GM12874 (cell line): ENCODE results near the gene CHDH.

Experiments
- TF ChIP-seq, protein P1 (sequence below): IDR thresholded peaks from 2 replicates; pipeline ENCODE4 v1.5.1; 2011; ENCODE audit warnings: low read depth, mild to moderate bottlenecking, control low read depth, low read length, moderate library complexity; ENCODE audit not compliant: insufficient read depth

CHDH gene

DNA sequence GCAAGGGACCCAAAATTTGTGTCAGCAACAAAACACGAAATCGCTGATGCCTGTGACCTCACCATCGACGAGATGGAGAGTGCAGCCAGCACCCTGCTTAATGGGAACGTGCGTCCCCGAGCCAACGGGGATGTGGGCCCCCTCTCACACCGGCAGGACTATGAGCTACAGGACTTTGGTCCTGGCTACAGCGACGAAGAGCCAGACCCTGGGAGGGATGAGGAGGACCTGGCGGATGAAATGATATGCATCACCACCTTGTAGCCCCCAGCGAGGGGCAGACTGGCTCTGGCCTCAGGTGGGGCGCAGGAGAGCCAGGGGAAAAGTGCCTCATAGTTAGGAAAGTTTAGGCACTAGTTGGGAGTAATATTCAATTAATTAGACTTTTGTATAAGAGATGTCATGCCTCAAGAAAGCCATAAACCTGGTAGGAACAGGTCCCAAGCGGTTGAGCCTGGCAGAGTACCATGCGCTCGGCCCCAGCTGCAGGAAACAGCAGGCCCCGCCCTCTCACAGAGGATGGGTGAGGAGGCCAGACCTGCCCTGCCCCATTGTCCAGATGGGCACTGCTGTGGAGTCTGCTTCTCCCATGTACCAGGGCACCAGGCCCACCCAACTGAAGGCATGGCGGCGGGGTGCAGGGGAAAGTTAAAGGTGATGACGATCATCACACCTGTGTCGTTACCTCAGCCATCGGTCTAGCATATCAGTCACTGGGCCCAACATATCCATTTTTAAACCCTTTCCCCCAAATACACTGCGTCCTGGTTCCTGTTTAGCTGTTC is 34.9 kb downstream of the CHDH start:
- TF ChIP-seq, protein P1, sequence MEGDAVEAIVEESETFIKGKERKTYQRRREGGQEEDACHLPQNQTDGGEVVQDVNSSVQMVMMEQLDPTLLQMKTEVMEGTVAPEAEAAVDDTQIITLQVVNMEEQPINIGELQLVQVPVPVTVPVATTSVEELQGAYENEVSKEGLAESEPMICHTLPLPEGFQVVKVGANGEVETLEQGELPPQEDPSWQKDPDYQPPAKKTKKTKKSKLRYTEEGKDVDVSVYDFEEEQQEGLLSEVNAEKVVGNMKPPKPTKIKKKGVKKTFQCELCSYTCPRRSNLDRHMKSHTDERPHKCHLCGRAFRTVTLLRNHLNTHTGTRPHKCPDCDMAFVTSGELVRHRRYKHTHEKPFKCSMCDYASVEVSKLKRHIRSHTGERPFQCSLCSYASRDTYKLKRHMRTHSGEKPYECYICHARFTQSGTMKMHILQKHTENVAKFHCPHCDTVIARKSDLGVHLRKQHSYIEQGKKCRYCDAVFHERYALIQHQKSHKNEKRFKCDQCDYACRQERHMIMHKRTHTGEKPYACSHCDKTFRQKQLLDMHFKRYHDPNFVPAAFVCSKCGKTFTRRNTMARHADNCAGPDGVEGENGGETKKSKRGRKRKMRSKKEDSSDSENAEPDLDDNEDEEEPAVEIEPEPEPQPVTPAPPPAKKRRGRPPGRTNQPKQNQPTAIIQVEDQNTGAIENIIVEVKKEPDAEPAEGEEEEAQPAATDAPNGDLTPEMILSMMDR, result no peak

DNA sequence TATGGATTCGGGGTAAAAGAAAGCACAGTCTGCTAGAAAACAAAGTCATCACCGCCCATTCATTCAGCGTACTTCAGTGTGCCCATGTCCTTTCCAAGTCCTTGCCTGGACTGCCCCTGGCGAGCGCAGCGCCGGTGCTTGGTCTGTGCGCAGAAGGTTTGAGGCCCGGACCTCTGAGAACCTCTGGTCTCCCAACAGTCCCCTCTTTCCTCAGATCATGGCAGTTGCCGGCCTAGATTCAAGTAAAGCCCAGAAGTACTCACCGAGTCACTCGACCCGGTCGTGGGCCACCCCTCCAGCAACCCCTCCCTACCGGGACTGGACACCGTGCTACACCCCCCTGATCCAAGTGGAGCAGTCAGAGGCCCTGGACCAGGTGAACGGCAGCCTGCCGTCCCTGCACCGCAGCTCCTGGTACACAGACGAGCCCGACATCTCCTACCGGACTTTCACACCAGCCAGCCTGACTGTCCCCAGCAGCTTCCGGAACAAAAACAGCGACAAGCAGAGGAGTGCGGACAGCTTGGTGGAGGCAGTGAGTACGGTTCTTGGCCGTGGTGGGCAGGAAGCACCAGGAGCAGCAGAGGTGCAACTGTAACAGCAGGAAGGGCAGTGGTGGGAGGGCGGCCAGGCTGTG is 36.3 kb downstream of the CHDH start:
- TF ChIP-seq, protein P1, result no peak

DNA sequence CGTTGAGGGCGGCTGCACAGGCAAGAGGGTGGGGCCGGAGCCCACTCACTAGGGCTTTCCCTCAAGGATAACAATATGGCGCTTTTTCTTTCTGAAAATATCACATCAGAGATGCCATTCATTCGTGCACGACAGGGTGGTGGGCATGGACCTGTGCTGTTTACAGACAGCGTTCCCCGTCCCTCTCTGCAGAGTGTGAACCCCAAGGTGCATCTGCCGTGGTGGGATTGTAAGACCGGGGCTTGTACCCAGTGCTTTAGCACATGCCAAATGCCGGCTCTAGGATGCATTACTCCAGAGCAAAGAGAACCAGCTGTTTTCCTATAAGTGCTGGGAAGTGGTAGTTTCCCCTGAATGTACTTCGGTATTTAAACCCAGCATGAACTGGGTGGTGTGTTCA is 37.0 kb downstream of the CHDH start:
- TF ChIP-seq, protein P1, result no peak

DNA sequence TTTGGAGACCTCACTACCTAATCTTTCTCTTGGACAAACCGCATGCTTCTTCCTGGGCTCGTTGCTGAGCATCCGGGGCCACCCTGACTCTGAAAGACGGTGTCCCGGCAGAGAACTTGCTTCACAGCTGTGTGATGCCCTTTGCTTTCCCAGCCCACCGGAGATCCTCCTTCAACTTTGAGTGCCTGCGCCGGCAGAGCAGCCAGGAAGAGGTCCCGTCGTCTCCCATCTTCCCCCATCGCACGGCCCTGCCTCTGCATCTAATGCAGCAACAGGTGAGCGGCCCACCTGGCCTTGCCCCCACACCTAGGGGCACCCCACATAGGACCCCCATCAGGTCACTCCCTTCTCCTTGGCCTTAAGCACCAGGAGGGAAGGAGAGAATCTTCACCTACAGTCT is 37.7 kb downstream of the CHDH start:
- TF ChIP-seq, protein P1, result no peak

DNA sequence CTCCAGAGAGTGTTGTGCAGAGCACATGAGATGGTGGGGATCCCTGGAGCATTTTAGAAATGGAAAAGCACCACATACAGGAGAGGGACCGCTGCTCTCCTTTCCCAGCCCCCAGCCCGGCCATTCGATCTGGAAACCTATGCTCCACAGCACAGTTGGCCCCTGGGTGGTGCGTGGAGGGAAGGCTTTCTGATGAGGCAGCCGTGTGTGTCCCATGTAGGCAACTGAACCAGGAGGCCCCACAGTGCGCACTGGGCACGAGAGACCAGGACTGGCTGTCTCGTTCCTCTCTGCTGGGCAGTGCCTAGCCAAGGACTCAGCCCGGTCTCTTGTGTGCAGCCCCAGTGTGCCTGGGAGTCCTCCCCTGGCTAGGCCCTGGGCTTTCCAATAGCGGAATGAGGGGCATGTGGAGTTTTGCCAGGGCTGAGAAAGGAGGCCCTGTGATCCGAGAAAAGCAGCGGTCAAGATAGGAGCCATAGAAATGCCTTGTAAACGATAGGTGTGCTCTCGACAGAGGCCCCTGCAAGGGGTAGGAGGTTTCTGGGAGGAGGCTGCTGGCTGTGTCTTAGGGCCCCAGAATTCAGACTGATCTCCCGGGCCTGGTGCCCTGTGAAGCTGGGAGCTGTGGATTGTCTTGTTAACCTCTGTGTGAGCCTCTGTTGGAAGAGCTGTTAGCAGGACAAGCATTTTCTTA is 39.0 kb downstream of the CHDH start:
- TF ChIP-seq, protein P1, result no peak

DNA sequence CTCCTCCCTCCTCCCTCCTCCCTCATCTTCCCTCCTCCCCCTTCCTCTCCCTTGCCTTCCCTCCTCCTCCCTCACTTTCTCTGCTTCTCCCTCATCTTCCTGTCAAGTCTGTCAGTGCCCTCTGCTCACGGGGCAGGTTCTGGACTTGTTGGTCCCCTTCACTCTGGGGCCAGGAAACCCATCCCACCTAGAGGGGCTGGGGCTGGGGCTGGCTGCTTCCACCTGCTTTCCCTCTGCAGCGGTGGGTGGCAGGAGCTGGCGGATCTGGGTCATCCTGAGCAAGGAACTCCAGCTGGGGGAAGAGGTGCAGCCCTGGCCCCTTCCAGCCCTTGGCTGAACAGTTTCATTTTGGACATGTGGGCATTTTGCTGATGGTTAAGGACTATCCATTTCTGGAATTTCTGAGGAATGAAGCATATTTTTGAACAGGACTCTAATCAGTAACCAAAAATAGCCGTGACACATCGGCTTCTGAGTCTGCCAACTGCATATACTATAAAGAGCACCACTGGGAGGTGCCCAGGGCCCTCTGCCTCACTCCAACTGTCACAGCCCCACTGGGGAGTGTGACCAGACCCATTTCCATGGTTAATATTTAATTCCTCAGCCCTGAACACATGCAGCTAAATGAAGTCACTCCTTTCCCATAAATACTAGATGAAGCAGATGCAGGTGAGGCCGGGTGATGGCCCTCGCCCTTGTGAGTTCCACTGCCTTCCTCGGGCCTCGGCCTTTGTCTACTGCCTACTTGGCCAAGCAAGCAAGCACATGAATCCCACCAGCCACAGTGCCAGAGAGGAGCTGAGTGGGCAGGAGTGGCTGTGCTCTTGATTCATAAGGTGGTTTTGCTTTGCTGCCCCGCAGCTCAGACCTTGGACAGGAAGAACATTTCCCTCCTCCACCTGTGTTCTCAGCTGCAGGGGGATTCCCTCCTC is 39.8 kb downstream of the CHDH start:
- TF ChIP-seq, protein P1, result no peak
